Measurements from ENCODE around the gene CABP7. TPM values are rescaled to one million over a fixed set of nuclear protein-coding genes. Genes with fewer than 3 reads are reported as not detected.

CABP7 gene
- total RNA-seq, 1 experiment from 2014 or later: not detected

DNA sequence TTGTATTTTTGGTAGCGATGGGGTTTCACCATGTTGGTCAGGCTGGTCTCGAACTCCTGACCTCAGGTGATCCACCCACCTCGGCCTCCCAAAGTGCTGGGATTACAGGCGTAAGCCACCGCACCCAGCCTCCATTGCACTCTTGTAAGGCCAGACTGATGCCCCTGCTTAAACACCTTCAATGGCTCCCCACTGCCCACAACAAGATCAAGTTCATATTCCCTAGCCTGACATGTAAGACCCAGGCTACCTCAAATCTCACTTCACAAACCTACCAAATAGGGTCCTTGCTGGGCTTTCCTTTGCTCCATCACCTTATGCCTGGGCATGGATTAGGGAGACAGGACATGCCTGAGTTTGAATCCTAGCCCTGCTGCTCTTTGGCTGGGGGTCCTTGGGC is 60.4 kb downstream of the CABP7 start:
- ChIA-PET CTCF (interaction anchor here (2.1 kb wide), 1 partner anchor 225 kb away, joined by 5 read pairs; no protein-coding TSS in a partner anchor), POLR2A (ENCODE audit: low non-redundant PET) (no interaction called here)
- Histone ChIP-seq H3K27me3 (replicated peaks; ENCODE audit: insufficient read depth, low read depth, low read length, poor library complexity) (no peaks in the 10 kb centered on the region), H3K4me1 (ENCODE audit: insufficient read depth, low read length, poor library complexity, severe bottlenecking) (peaks cover 9% of the 10 kb centered on the region), H3K36me3 (ENCODE audit: insufficient read depth, low read length, poor library complexity, severe bottlenecking) (no peaks in the 10 kb centered on the region), H3K27ac (ENCODE audit: low read depth, low read length, poor library complexity, severe bottlenecking) (no peak overlapping the region), H3K4me3 (ENCODE audit: low read depth, low read length, poor library complexity, severe bottlenecking) (no peak overlapping the region), H3K9me3 (ENCODE audit: low read depth, low read length, poor library complexity, severe bottlenecking) (no peaks in the 10 kb centered on the region)
- intact Hi-C loops (cut with micrococcal nuclease; ENCODE audit: unreplicated experiment): loop anchor here (5.0 kb wide), 1 partner anchor 143 kb away; no protein-coding TSS in a partner anchor
- TF ChIP-seq EZH2 (IDR thresholded peaks at IDR 0.05; ENCODE audit: borderline replicate concordance, low read depth, low read length, poor library complexity, severe bottlenecking) (no peak), CTCF (conservative IDR thresholded peaks at IDR 0.05; ENCODE audit: low read depth, low read length) (no peak)
- no peak for DNase-seq (ENCODE audit: low spot score)
- BruUV-seq (replicated peaks): no TSS peak

DNA sequence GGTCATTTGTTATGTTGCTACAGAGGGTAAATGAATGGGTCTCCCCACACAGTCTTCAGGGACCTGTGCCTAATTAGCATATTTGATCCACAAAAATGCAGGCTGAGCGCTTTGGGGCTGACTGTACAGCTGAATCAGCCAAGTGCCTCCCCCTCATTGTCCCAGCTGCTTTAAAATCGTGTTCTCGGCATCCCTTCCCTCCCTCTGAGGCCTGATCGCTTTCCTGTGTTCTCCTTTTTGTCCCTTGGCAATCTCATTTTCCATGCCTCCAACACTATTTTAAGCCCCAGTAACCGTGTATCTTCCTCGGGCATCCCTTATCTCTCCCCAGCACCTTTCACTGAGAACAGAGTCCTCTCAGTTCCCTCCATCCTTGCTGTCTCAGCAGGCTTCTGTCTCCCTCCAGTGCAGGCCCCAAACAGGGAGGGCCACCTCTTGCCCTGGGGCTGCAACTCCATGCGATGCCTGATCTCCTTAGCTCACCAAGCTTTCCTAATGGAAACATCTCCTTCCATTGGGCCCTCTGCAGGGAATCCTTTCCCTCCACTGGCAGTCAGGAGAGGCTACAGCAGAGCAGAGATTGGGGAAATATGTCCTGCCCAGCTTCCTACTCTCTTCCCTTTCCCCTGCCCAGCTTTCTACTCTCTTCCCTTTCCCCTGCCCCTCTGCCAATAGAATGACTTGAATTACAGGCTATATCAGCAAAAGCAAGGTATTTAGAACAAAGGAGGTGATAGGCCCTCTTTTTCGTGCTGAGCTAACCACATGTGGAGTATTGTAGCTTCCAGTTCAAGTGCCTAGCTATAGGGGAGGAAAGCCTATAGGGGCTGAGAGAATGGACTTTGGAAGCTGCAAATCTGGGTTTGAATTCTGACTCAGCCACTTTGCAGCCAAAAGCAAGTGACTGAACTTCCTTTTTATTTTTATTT is 61.2 kb downstream of the CABP7 start:
- Histone ChIP-seq H3K27me3 (replicated peaks; ENCODE audit: insufficient read depth, low read depth, low read length, poor library complexity) (no peaks in the 10 kb centered on the region), H3K36me3 (ENCODE audit: insufficient read depth, low read length, poor library complexity, severe bottlenecking) (no peaks in the 10 kb centered on the region), H3K4me1 (ENCODE audit: insufficient read depth, low read length, poor library complexity, severe bottlenecking) (peaks cover 9% of the 10 kb centered on the region), H3K27ac (ENCODE audit: low read depth, low read length, poor library complexity, severe bottlenecking) (no peak overlapping the region), H3K4me3 (ENCODE audit: low read depth, low read length, poor library complexity, severe bottlenecking) (no peak overlapping the region), H3K9me3 (ENCODE audit: low read depth, low read length, poor library complexity, severe bottlenecking) (no peaks in the 10 kb centered on the region)
- intact Hi-C loops (cut with micrococcal nuclease; ENCODE audit: unreplicated experiment): loop anchor here (5.0 kb wide), 1 partner anchor 144 kb away; no protein-coding TSS in a partner anchor
- DNase-seq (ENCODE audit: low spot score): peak; percentile 60
- CTCF ChIA-PET: interaction anchor here (2.1 kb wide), 1 partner anchor 224 kb away, joined by 5 read pairs; no protein-coding TSS in a partner anchor
- no TSS peak for BruUV-seq (replicated peaks)
- POLR2A ChIA-PET (ENCODE audit: low non-redundant PET): no interaction called here
- TF ChIP-seq CTCF (conservative IDR thresholded peaks at IDR 0.05; ENCODE audit: low read depth, low read length): no peak

Other genes with a start within 250 kb of the CABP7 start
- gene NEFH, start 239.8 kb upstream of the CABP7 start, total RNA-seq (2021): 21.4 and 22.0 TPM in 2 replicates
- gene THOC5, start 166.2 kb upstream of the CABP7 start, total RNA-seq (2021): 101 and 113 TPM in 2 replicates
- gene NIPSNAP1, start 138.9 kb upstream of the CABP7 start, total RNA-seq (2021): 49.7 and 75.2 TPM in 2 replicates
- 40.5 and 44.6 TPM in 2 replicates for gene NF2, start 116.4 kb upstream of the CABP7 start, total RNA-seq (2021)
- gene ZMAT5, start 47.0 kb downstream of the CABP7 start, total RNA-seq (2021): 19.8 and 23.6 TPM in 2 replicates
- 107 and 119 TPM in 2 replicates for gene UQCR10, start 47.4 kb downstream of the CABP7 start, total RNA-seq (2021)
- 54.5 and 54.9 TPM in 2 replicates for gene ASCC2, start 118.3 kb downstream of the CABP7 start, total RNA-seq (2021)
- gene MTMR3, start 163.2 kb downstream of the CABP7 start, total RNA-seq (2021): 25.0 and 26.4 TPM in 2 replicates

Measured in A673 (cell line).